GM23338 (cell line): ENCODE results near the gene NHEJ1.

ENCODE experiments used
- CREB1 ChIP-seq: fragments of 250-450 bp; sonication (Bioruptor Pico); IDR thresholded peaks from 2 replicates; pipeline ENCODE4 v1.5.0; 2020; ENCODE audit warnings: low read depth, mild to moderate bottlenecking, moderate library complexity
- CTCF ChIP-seq, 2 experiments: fragments of 200-600 bp in 1 of 2; sonication (generic) in 1 of 2; conservative IDR thresholded peaks; 2 replicates each; pipeline versions ENCODE4 v1.5.1 to v1.6.1; 2016 to 2017; ENCODE audit warnings: antibody characterized with exemption in 2 of 2, low read depth in 2 of 2, mild to moderate bottlenecking in 2 of 2, moderate library complexity in 1 of 2
- EZH2 ChIP-seq: fragments of 200-600 bp; sonication (generic); IDR thresholded peaks from one replicate; pipeline ENCODE4 v1.8.0; 2017; ENCODE audit warnings: antibody characterized with exemption, mild to moderate bottlenecking, low read depth; ENCODE audit not compliant: unreplicated experiment
- EZH2phosphoT487 ChIP-seq: fragments of 200-600 bp; sonication (generic); IDR thresholded peaks from one replicate; pipeline ENCODE4 v1.8.1; 2018; ENCODE audit warnings: antibody characterized with exemption; ENCODE audit not compliant: unreplicated experiment
- JUNB ChIP-seq: IDR thresholded peaks from one replicate; pipeline ENCODE4 v1.6.1; 2016; ENCODE audit warnings: antibody characterized with exemption; ENCODE audit not compliant: unreplicated experiment
- POLR2AphosphoS5 ChIP-seq: IDR thresholded peaks from 2 replicates; pipeline ENCODE4 v1.6.1; 2016; ENCODE audit warnings: antibody characterized with exemption, low read depth
- REST ChIP-seq: IDR thresholded peaks from one replicate; pipeline ENCODE4 v1.6.1; 2018; ENCODE audit warnings: antibody characterized with exemption; ENCODE audit not compliant: unreplicated experiment
- ZNF114 ChIP-seq: fragments of 250-450 bp; sonication (Bioruptor Pico); IDR thresholded peaks from 2 replicates; pipeline ENCODE4 v1.5.0; 2020; ENCODE audit warnings: mild to moderate bottlenecking, moderate library complexity

GRCh38 chr2:219126555-219126954 lies 34.1 kb downstream of the NHEJ1 start:
- TF ChIP-seq CTCF (conservative IDR thresholded peaks at IDR 0.05; ENCODE audit: low read depth in 2 of 2), result no peak
- TF ChIP-seq ZNF114 (CRISPR knock-in tag), result no peak
- TF ChIP-seq EZH2, result no peak
- no peak for TF ChIP-seq REST
- TF ChIP-seq EZH2phosphoT487, result no peak
- no peak for TF ChIP-seq JUNB
- no peak for TF ChIP-seq POLR2AphosphoS5
- TF ChIP-seq CREB1, result no peak
